HG03196 (cell line): Measurements from ENCODE around the gene SNX14.
"Not testable (repeated sequence)": the region's sequence is repeated elsewhere in the genome, so short reads cannot be mapped to it uniquely, and the experiment has no call there.

Experiments used
- ATAC-seq: cut with Tn5 transposase; IDR thresholded peaks from one replicate; pipeline ENCODE4 v1.9.1; 2021; ENCODE audit not compliant: unreplicated experiment

Gene SNX14

GRCh38 chr6:85592033-85592432 lies 1.6 kb downstream of the SNX14 start:
- ATAC-seq = no peak

DNA sequence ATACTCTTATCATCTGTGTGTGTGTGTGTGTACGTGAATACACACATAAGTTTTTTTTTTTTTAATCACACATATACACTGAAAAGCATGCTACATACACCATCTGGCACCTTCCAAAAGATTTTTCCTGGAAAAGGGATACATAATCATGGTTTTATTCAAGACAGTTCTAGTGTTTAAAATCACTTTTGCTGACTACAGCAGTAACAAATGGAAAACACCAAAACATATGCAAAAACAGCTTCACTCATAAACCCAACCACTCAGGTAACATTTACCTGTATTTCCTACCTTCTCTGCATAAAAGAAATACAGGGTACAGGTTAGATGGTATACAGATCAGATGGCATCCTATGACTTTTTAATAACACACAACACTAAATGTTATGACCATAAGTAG lies 2.5 kb downstream of the SNX14 start:
- ATAC-seq = no peak

GRCh38 chr6:85585741-85586140 lies 7.9 kb downstream of the SNX14 start:
- ATAC-seq = no peak

GRCh38 chr6:85582832-85583231 lies 10.8 kb downstream of the SNX14 start:
- ATAC-seq = not testable (repeated sequence)

- no peak for ATAC-seq
These were observed 12.1 kb downstream of the SNX14 start for GRCh38 chr6:85581572-85581971.

DNA sequence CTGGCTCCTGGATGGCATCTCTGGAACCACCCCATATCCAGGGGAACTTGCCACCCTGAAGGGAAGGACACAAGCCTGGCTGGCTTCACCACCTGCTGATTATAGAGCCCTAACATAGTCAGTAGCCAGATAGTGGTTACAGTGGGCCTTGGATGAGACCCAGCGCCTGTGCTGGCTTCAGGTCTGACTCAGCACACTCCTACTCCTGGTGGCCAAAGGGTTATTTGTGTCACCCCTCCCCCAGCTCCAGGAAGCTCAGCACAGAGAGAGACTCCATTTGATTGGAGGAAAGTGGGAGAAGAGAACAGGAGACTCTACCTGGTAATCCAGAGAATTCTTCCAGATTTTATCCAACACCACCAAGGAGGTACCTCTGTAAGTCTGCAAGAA lies 12.8 kb downstream of the SNX14 start:
- ATAC-seq = peak; percentile 72

DNA sequence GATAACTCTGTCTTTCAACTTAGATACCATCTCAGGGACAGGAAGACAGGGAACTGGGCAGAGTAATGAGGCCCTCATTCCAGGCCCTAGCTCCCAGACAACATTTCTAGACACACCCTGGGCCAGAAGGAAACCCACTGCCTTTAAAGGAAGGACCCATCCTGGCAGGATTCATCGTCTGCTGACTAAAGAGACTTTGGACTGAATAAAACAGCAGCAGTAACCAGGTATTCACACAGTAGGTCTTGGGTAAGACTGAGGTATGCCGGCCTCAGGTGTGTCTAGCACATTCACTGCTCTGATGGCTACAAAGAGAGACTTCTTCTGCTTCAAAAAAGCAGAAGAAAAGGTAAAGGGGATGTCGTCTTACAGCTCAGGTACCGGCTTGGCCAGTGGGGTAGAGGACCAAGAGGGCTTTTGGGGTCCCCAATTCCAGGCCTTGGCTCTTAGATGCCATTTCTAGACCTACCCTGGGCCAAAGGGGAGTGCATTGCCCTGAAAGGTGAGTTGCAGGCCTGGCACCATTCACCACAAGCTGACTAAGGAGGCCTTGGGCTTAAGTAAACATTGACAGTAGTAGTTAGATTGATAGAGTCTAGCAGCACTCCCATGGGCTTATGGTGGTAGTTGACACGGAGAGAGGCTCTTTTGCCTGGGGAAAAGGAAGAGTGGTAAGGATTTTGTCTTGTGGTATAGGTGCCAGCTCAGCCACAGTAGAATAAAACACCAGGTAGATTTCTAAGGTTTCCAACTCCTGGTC lies 13.4 kb downstream of the SNX14 start:
- peak; percentile 20 for ATAC-seq

DNA sequence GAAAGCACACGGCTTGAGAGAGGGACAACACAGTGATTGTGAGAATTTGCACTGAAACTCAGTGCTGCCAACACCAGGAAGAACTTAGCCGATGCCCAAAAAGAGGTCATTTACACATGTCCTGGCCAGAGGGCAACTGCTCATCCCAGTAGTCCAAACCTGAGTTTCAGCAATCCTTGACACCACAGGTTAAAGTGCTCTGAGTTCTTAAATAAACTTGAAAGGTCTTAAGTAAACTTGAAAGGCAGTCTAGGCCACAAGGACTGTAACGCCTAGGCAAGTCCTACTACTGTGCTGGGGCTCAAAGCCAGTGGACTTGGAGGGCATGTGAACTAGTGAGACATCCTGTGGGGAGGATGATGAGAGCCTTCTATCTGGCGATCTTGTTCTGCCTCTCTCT lies 14.1 kb downstream of the SNX14 start:
- ATAC-seq = no peak

DNA sequence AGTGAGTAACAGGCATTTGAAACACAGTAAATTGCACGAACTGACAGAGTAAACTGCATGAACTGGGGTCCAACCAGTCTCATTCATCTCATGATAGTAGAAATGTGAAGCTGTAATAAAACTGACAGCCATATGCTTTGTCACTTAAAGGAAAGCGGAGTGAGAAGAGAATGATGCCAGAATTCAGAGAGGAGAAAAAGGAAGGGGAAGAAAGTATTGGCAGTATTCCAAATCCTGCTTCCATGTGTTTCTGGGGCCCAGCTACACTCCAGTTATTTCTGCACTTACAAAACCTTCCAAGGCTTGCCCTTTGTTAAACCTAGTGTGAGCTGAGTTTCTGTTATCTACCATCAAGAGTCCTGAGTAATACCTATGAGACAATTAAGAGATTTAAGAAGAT lies 17.2 kb downstream of the SNX14 start:
- no peak for ATAC-seq

- ATAC-seq = no peak
These were observed 18.6 kb downstream of the SNX14 start for GRCh38 chr6:85574932-85575598.

DNA sequence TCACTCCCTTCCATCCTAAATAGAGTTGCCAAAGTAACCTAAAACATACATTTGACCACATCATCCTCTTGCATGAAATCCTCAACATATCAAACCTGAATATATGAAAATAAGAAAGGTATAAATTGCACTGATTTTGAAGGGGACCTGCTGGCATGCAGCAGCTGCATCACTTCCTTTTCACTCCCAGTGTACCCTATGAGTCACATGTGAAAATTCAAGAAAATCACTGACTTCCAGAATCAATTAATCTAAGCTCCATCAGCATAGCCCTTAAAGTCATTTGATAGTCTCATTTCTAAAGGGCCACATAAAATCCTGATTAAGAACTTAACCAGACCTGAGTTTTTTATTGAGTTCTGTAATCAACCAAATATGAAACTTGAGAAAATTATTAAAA lies 24.3 kb downstream of the SNX14 start:
- ATAC-seq = no peak

DNA sequence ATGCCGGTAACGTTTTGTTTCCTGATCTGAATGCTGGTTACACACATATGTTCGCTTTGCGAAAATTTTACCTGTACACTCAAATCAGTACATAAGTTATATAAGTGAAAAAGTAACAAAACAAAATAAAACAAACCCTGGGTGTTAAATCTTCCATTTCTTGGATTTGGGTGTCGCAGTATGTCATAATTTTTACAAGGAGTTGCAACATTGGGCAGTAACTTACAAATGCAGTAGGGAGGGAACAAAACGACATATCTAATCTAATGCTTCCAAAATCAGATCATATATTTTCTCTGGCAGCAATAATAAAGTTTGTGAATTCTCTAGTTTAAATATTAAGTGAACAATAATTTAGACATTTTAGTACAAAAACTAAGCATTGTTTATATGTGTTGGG lies 25.2 kb downstream of the SNX14 start:
- ATAC-seq = no peak

- ATAC-seq = no peak
These were observed 27.9 kb downstream of the SNX14 start for GRCh38 chr6:85565736-85566135.

DNA sequence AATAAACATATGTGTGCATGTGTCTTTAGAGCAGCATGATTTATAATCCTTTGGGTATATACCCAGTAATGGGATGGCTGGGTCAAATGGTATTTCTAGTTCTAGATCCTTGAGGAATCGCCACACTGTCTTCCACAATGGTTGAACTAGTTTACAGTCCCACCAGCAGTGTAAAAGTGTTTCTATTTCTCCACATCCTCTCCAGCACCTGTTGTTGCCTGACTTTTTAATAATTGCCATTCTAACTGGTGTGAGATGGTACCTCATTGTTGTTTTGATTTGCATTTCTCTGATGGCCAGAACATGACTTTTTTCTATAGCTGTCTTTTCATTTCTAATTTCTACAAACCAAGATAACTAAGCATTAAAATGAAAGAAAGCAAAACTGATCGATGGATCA lies 29.4 kb downstream of the SNX14 start:
- ATAC-seq = not testable (repeated sequence)

GRCh38 chr6:85561750-85562357 lies 31.8 kb downstream of the SNX14 start:
- no peak for ATAC-seq

DNA sequence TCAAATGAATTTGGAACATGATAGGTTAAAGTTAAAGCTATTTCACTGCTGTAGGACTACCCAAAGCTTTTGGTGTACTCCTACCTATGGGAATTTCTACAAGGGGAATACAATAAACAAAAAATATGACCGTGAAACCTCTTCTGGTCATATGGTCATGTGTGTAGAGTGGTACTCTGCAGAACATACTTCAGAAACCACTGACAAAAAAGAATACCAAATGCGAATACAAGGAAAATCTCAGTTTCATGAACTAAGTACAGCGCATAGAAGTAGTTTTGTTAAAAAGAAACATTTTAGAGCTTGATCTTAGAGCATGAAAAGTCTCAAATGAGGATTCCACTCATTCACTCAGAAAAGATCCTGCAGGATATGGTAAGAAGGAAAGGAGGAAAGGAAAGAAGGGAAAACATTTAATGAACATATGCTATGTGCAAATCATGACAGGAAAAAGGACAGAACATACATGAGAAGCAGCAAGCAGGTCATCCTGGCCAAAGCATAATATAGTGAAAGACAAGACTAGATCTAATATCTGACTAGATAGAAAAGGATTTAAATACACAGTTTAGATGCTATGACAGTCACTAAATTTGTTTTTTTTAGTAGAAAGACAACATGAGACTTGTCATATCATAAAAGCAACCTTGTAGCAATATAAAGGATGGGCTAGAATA lies 36.5 kb downstream of the SNX14 start:
- ATAC-seq = no peak

GRCh38 chr6:85552652-85553051 lies 41.0 kb downstream of the SNX14 start:
- no peak for ATAC-seq

GRCh38 chr6:85551264-85551663 lies 42.4 kb downstream of the SNX14 start:
- no peak for ATAC-seq

DNA sequence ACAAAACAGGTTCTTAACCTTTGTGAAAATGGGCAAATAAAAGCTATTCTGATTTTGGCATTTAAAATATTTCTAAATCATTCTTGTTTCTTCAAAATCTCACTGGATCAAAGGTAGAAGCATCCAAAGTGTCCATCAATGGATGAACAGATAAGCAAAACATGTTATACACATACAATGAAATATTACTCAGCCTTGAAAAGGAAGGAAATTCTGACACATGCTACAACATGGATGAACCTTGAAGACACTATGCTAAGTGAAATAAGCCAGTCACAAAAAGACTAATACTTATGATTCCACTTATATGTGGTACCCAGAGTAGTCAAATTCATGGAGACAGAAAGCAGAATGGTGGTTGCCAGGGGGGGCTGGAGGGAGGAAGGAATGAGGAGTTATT lies 45.9 kb downstream of the SNX14 start:
- ATAC-seq = no peak

- ATAC-seq = no peak
These were observed 48.9 kb downstream of the SNX14 start for GRCh38 chr6:85544776-85545175.

DNA sequence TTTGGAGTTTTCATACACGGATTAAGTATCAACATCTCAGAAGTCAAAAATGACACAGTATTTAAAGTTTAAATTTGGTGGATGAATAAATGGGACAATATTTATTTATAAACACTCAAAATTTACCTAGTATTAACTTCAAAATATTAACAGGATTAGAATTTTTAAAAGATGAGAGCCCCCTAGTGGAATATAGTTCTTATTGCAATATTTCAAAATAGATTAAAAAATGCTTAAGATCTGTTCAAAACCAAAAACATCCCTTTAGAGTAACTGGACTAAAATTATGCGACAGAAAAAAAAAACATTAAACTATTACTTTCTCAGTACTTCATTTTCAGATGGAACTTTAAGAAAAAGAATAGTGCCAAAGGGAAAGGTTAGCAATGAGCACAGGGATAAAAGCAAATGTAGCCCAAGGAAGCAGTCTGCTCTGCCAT lies 56.6 kb downstream of the SNX14 start:
- ATAC-seq = no peak

DNA sequence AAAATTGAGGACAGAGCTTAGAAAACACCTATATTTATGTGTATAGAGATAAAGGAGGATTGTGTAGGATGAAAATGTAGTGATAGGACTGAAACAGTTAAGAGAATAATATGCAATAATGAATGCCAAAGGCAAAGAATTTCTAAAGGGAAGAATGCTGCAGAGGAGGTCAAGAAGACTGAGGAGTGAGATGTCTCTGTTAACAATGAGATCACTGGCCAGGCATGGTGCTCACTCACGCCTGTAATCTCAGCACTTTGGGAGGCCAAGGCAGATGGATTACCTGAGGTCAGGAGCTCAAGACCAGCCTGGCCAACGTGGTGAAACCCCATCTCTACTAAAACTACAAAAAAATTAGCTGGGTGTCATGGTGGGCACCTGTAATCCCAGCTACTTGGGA lies 69.4 kb downstream of the SNX14 start:
- not testable (repeated sequence) for ATAC-seq
